Endodermal cell (in vitro differentiated cells): ENCODE results near the gene USP28. TPM values are rescaled to one million over a fixed set of nuclear protein-coding genes. Genes with fewer than 3 reads are reported as not detected.

Source experiments
- DNase-seq: peaks from one replicate; pipeline ENCODE4 v3.0.0-alpha.2; 2017
- H3K27ac ChIP-seq: 2 replicates; pipeline ENCODE4 v1.5.1; 2013; ENCODE audit warnings: mild to moderate bottlenecking, low read depth, low read length, moderate library complexity
- H3K27me3 ChIP-seq: 2 replicates; pipeline ENCODE4 v1.6.1; 2013; ENCODE audit warnings: mild to moderate bottlenecking, low read length, moderate library complexity; ENCODE audit not compliant: insufficient read depth, control insufficient read depth, poor library complexity, severe bottlenecking
- H3K36me3 ChIP-seq: 2 replicates; pipeline ENCODE4 v1.7.0; 2013; ENCODE audit warnings: mild to moderate bottlenecking, low read length, moderate library complexity; ENCODE audit not compliant: control insufficient read depth, insufficient read depth
- H3K4me1 ChIP-seq: one replicate; pipeline ENCODE4 v1.7.0; 2013; ENCODE audit warnings: low read length; ENCODE audit not compliant: control insufficient read depth, insufficient read depth
- H3K4me3 ChIP-seq: 2 replicates; pipeline ENCODE4 v1.5.1; 2013; ENCODE audit warnings: mild to moderate bottlenecking, low read length, moderate library complexity
- H3K9ac ChIP-seq: 2 replicates; pipeline ENCODE4 v1.6.1; 2013; ENCODE audit warnings: mild to moderate bottlenecking, low read length, moderate library complexity; ENCODE audit not compliant: poor library complexity, severe bottlenecking; ENCODE audit errors: extremely low read depth
- H3K9me3 ChIP-seq: 2 replicates; pipeline ENCODE4 v1.6.1; 2013; ENCODE audit warnings: mild to moderate bottlenecking, low read length, moderate library complexity; ENCODE audit not compliant: control insufficient read depth
- H3K27ac Mint-ChIP-seq: 2 replicates; pipeline ENCODE4 v1.8.0; 2020; ENCODE audit warnings: mixed read lengths
- H3K27me3 Mint-ChIP-seq: 2 replicates; pipeline ENCODE4 v1.8.0; 2021; ENCODE audit warnings: mild to moderate bottlenecking, mixed read lengths; ENCODE audit not compliant: insufficient read depth
- H3K36me3 Mint-ChIP-seq: 2 replicates; pipeline ENCODE4 v1.8.0; 2020; ENCODE audit warnings: low read depth, mixed read lengths
- H3K4me1 Mint-ChIP-seq: 2 replicates; pipeline ENCODE4 v1.8.0; 2020; ENCODE audit warnings: mixed read lengths
- H3K4me3 Mint-ChIP-seq: 2 replicates; pipeline ENCODE4 v1.8.0; 2020; ENCODE audit warnings: mild to moderate bottlenecking, moderate library complexity, mixed read lengths
- H3K9me3 Mint-ChIP-seq: 2 replicates; pipeline ENCODE4 v1.8.0; 2020; ENCODE audit warnings: mild to moderate bottlenecking, mixed read lengths
- CTCF ChIP-seq: fragments of 200-600 bp; sonication (generic); conservative IDR thresholded peaks from 2 replicates; pipeline ENCODE4 v1.5.0; 2021; ENCODE audit warnings: antibody characterized with exemption, mild to moderate bottlenecking
- WGBS, 2 experiments: methylation state at CpG; one replicate each; pipeline versions ENCODE4 v1.1.5 to v1.1.7; 2013; ENCODE audit warnings: missing lambda C conversion rate in 2 of 2, mixed read lengths in 1 of 2; ENCODE audit not compliant: insufficient coverage in 1 of 2, insufficient read length in 1 of 2; 5-methylcytosine and 5-hydroxymethylcytosine counted together
- total RNA-seq, 2 donors: library from RNA; stranded (reverse); fragmentation: NEBNext Ultra II Directional in 1 of 2; extraction: Animal tissue kit (Norgen Biotek cat#: 25700) in 1 of 2; gene quantifications; 2 replicates in 1 of 2; 3 replicates in 1 of 2; pipeline ENCODE4 v1.2.1, GENCODE V29; 2021

USP28 gene
- total RNA-seq, 2 donors from 2014 or later = 67.0 to 73.7 TPM

DNA sequence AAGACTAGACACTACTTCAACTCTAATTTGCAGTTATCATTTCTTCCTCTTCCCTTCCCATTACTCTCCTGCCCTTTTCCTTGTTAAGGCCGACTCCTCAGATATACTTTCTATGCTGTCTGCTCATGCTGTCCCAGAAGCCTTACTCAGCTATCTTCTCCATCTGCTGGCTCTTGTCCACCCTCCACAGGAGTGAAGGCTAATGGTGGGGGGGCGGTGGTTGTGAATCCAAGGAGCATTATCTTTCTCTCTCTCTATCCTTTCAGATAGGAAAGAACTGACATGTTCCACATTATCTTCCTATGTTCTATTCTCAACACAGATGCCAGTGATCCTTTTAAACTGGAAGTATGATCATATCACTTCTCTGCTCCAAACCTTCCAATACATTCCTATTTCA, 37.4 kb downstream of the USP28 start:
- H3K4me1 ChIP-seq = no peaks in the 10 kb centered on the region
- Mint-ChIP-seq H3K4me3 (no peak overlapping the region), H3K9me3 (no peaks in the 10 kb centered on the region), H3K4me1 (no peaks in the 10 kb centered on the region), H3K27ac (no peak overlapping the region), H3K36me3 (peaks cover 38% of the 10 kb centered on the region), H3K27me3 (no peaks in the 10 kb centered on the region)
- H3K36me3 ChIP-seq = peaks cover 72% of the 10 kb centered on the region
- no peak overlapping the region for H3K9ac ChIP-seq
- no peak for DNase-seq
- WGBS, 2 experiments = 83 to 98% methylated on average over 1 to 2 of the region's 2 CpGs
- no peaks in the 10 kb centered on the region for H3K27me3 ChIP-seq
- TF ChIP-seq CTCF = no peak
- H3K27ac ChIP-seq = no peak overlapping the region
- no peak overlapping the region for H3K4me3 ChIP-seq
- H3K9me3 ChIP-seq = no peaks in the 10 kb centered on the region

DNA sequence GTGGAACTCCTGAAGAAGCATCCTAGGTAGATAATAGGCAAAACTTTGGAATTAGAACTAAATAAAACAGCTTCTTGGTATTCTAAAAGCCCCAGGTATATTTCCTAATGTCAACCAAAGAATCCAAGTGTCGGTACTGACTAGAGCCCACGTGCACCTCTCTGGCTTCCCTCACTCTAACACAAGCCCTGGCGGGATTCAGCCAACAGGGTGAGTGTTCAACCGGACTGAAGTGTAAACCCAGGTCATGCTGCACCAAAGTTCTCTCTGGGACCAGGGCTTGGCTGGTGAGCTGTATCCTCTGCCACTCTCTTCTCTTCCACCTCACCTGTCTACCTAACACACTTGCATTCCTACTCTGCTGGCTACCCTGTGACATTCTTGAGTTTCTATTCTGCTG, 40.1 kb downstream of the USP28 start:
- no peaks in the 10 kb centered on the region for H3K9me3 ChIP-seq
- WGBS, 2 experiments = 71 to 92% methylated on average over 3 to 4 of the region's 4 CpGs
- no peak overlapping the region for H3K27ac ChIP-seq
- no peak overlapping the region for H3K9ac ChIP-seq
- H3K27me3 Mint-ChIP-seq = no peaks in the 10 kb centered on the region
- H3K36me3 Mint-ChIP-seq = peaks cover 38% of the 10 kb centered on the region
- H3K4me3 ChIP-seq = no peak overlapping the region
- no peaks in the 10 kb centered on the region for H3K4me1 ChIP-seq
- DNase-seq = no peak
- no peaks in the 10 kb centered on the region for H3K9me3 Mint-ChIP-seq
- no peaks in the 10 kb centered on the region for H3K4me1 Mint-ChIP-seq
- no peak for TF ChIP-seq CTCF
- no peak overlapping the region for H3K27ac Mint-ChIP-seq
- no peaks in the 10 kb centered on the region for H3K27me3 ChIP-seq
- no peak overlapping the region for H3K4me3 Mint-ChIP-seq
- H3K36me3 ChIP-seq = peaks cover 71% of the 10 kb centered on the region

- WGBS, 2 experiments = 93% methylated on average over 8 of the region's 8 CpGs
- peaks cover 45% of the 10 kb centered on the region for H3K36me3 Mint-ChIP-seq
- H3K9me3 Mint-ChIP-seq = no peaks in the 10 kb centered on the region
- Histone ChIP-seq H3K27me3 (no peaks in the 10 kb centered on the region), H3K4me3 (no peak overlapping the region), H3K9ac (no peak overlapping the region), H3K9me3 (no peaks in the 10 kb centered on the region), H3K36me3 (peaks cover 73% of the 10 kb centered on the region), H3K4me1 (no peaks in the 10 kb centered on the region), H3K27ac (no peak overlapping the region)
- no peaks in the 10 kb centered on the region for H3K4me1 Mint-ChIP-seq
- no peak for DNase-seq
- TF ChIP-seq CTCF = no peak
- no peak overlapping the region for H3K27ac Mint-ChIP-seq
- no peak overlapping the region for H3K4me3 Mint-ChIP-seq
- H3K27me3 Mint-ChIP-seq = no peaks in the 10 kb centered on the region
These were observed 42.2 kb downstream of the USP28 start for GRCh38 chr11:113833151-113833550.
